Ovary (tissue), 9 donors: ENCODE measurements around the gene GATA1. TPM values are rescaled to one million over a fixed set of nuclear protein-coding genes. Genes with fewer than 3 reads are reported as not detected.

Source experiments
- DNase-seq, 5 donors: peaks; one replicate each; pipeline ENCODE4 v3.0.0-alpha.2; 2019 to 2020
- H3K27ac ChIP-seq, 2 donors: fragments of 200-600 bp; one replicate each; pipeline versions ENCODE4 v1.5.1 to v1.8.0; 2019 to 2022
- H3K27me3 ChIP-seq: fragments of 200-600 bp; one replicate; pipeline ENCODE4 v1.8.0; 2022
- H3K36me3 ChIP-seq: fragments of 200-600 bp; sonication (generic); one replicate; pipeline ENCODE4 v1.5.1; 2019
- H3K4me1 ChIP-seq: one replicate; pipeline ENCODE4 v1.8.1; 2013; ENCODE audit warnings: mild to moderate bottlenecking, moderate library complexity; ENCODE audit not compliant: insufficient read depth
- H3K4me3 ChIP-seq: fragments of 200-600 bp; sonication (generic); one replicate; pipeline ENCODE4 v1.5.1; 2017
- H3K9me3 ChIP-seq, 2 donors: fragments of 200-600 bp in 1 of 2; sonication (generic) in 1 of 2; one replicate each; pipeline versions ENCODE4 v1.5.1 to v1.8.1; 2013 to 2019; ENCODE audit warnings: mild to moderate bottlenecking in 1 of 2, moderate library complexity in 1 of 2
- CTCF ChIP-seq, 3 donors: fragments of 450-650 bp in 2 of 3; fragments of 200-600 bp in 1 of 3; IDR thresholded peaks; one replicate each; pipeline versions ENCODE4 v1.5.1 to v1.8.0; 2016 to 2022; ENCODE audit warnings: antibody characterized with exemption in 3 of 3, mild to moderate bottlenecking in 1 of 3
- EP300 ChIP-seq: sonication (generic); formaldehyde crosslinking; IDR thresholded peaks from one replicate; pipeline ENCODE4 v1.6.1; 2017; ENCODE audit warnings: antibody characterized with exemption
- POLR2A ChIP-seq: fragments of 450-650 bp; IDR thresholded peaks from one replicate; pipeline ENCODE4 v1.6.1; 2017; ENCODE audit warnings: antibody characterized with exemption, mild to moderate bottlenecking, moderate library complexity
- WGBS, 3 donors: extraction: QIAGEN DNeasy Blood & Tissue Kit in 1 of 3; methylation state at CpG; one replicate each; pipeline versions ENCODE4 v1.1.5 to v1.1.7; 2013 to 2017; 5-methylcytosine and 5-hydroxymethylcytosine counted together
- intact Hi-C, 4 donors: fragments of 100-400 bp; cut with DNase I; formaldehyde crosslinking; loops; one replicate each; pipeline versions ENCODE4 v1.11.0 to v1.15.1; 2022 to 2023
- polyA plus RNA-seq, 2 donors: library from polyadenylated mRNA; stranded (reverse); fragments of 200-250 nt in 1 of 2; fragments of 350-450 nt in 1 of 2; fragmentation: Illumina TruSeq in 1 of 2; extraction: RNeasy Lipid Tissue Mini Kit (QIAGEN cat#74804) in 1 of 2; gene quantifications; one replicate each; pipeline ENCODE4 v1.2.3, GENCODE V29; 2013 to 2014
- total RNA-seq, 7 donors: library from RNA; depleted of rRNA in 2 of 7; stranded (reverse); fragments of >200 nt in 2 of 7; fragmentation: NEBNext Ultra II Directional in 3 of 7; extraction: Animal tissue kit (Norgen Biotek cat#: 25700) in 3 of 7; gene quantifications; one replicate each; pipeline versions ENCODE4 v1.1.0 to v1.2.4, GENCODE V29; 2016 to 2023
- donor health status: DM: no; HTN: no; CAD: no; lungs with moderate emphysema.
- donor health status: DM: no; HTN: no; CAD: no.
- donor health status: Bipolar disorder and iron deficiency.
- donor health status: DM: yes; HTN: yes; CAD: no.
- donor health status: DM: no; HTN: no; CAD: no.
- donor health status: DM: yes; HTN: yes; CAD: no.

The GATA1 gene
- total and polyA plus RNA-seq, 9 donors, result 0.08 to 0.46 TPM; not detected in 7

- DNase-seq, result no peak
- TF ChIP-seq CTCF (IDR thresholded peaks at IDR 0.05) (no peak), POLR2A (no peak), EP300 (no peak)
- 80 to 89% (median 80%) methylated on average over 3 of the region's 3 CpGs for WGBS, 3 donors
- Histone ChIP-seq H3K4me3 (no peak overlapping the region), H3K27ac (no peak overlapping the region), H3K9me3 (no peaks in the 10 kb centered on the region), H3K4me1 (no peaks in the 10 kb centered on the region), H3K27me3 (no peaks in the 10 kb centered on the region), H3K36me3 (no peaks in the 10 kb centered on the region)
- intact Hi-C loops, result no loop called here
Measured at GRCh38 chrX:48751343-48751742, 35.0 kb upstream of the GATA1 start.

- DNase-seq, result no peak
- TF ChIP-seq POLR2A, result no peak
- no peak for TF ChIP-seq CTCF (IDR thresholded peaks at IDR 0.05)
- TF ChIP-seq EP300, result no peak
- Histone ChIP-seq H3K27ac (no peak overlapping the region), H3K4me3 (no peak overlapping the region), H3K27me3 (no peaks in the 10 kb centered on the region), H3K9me3 (no peaks in the 10 kb centered on the region), H3K36me3 (no peaks in the 10 kb centered on the region), H3K4me1 (no peaks in the 10 kb centered on the region)
- intact Hi-C loops, result no loop called here
- WGBS, 3 donors, result 69 to 84% (median 76%) methylated on average over 7 of the region's 7 CpGs
Measured at GRCh38 chrX:48752498-48752897, 33.9 kb upstream of the GATA1 start.

GRCh38 chrX:48753708-48754228 is 32.6 kb upstream of the GATA1 start:
- 65 to 66% (median 65%) methylated on average over 8 of the region's 8 CpGs for WGBS, 3 donors

GRCh38 chrX:48754238-48754637 is 32.2 kb upstream of the GATA1 start:
- Histone ChIP-seq H3K4me1 (no peaks in the 10 kb centered on the region), H3K9me3 (no peaks in the 10 kb centered on the region), H3K36me3 (no peaks in the 10 kb centered on the region), H3K27me3 (no peaks in the 10 kb centered on the region), H3K4me3 (no peak overlapping the region), H3K27ac (no peak overlapping the region)
- no peak for DNase-seq
- TF ChIP-seq CTCF (IDR thresholded peaks at IDR 0.05) (no peak), EP300 (no peak), POLR2A (no peak)
- intact Hi-C loops, result no loop called here
- 62 to 70% (median 62%) methylated on average over 8 of the region's 8 CpGs for WGBS, 3 donors

More at GRCh38 chrX:48753708-48754228, 32.6 kb upstream of the GATA1 start:
- intact Hi-C loops, result no loop called here
- no peak for DNase-seq
- no peak overlapping the region for H3K4me3 ChIP-seq
- H3K9me3 ChIP-seq, result no peaks in the 10 kb centered on the region
- H3K36me3 ChIP-seq, result no peaks in the 10 kb centered on the region
- H3K27me3 ChIP-seq, result no peaks in the 10 kb centered on the region
- no peak overlapping the region for H3K27ac ChIP-seq
- TF ChIP-seq CTCF (IDR thresholded peaks at IDR 0.05) (no peak), EP300 (no peak), POLR2A (no peak)
- no peaks in the 10 kb centered on the region for H3K4me1 ChIP-seq
